Esophagus muscularis mucosa (tissue), 4 donors: ENCODE data around the gene VPS41. TPM values are rescaled to one million over a fixed set of nuclear protein-coding genes. Genes with fewer than 3 reads are reported as not detected.
A peak's percentile ranks its signal among the peaks of the same experiment; 100 is the strongest.

Experiments used
- DNase-seq: peaks from one replicate; pipeline ENCODE4 v3.0.0-alpha.2; 2017; ENCODE audit errors: extremely low spot score
- H3K27ac ChIP-seq, 4 donors: fragments of 200-600 bp; sonication (generic); replicated peaks in 1 of 4; 1 replicate in 3 of 4; 2 replicates in 1 of 4; pipeline ENCODE4 v1.5.1; 2016 to 2019; ENCODE audit warnings: mild to moderate bottlenecking in 1 of 4
- H3K27me3 ChIP-seq, 4 donors: fragments of 200-600 bp; sonication (generic); one replicate each; pipeline versions ENCODE4 v1.5.1 to v1.6.0; 2016 to 2019
- H3K36me3 ChIP-seq, 4 donors: fragments of 200-600 bp; sonication (generic); one replicate each; pipeline ENCODE4 v1.5.1; 2016 to 2019
- H3K4me1 ChIP-seq, 4 donors: fragments of 200-600 bp; sonication (generic); one replicate each; pipeline ENCODE4 v1.5.1; 2016 to 2019
- H3K4me3 ChIP-seq, 4 donors: fragments of 200-600 bp; sonication (generic); 1 replicate in 2 of 4; 2 replicates in 2 of 4; pipeline ENCODE4 v1.5.1; 2016 to 2019; ENCODE audit warnings: mild to moderate bottlenecking in 4 of 4, moderate library complexity in 1 of 4
- H3K9me3 ChIP-seq, 4 donors: fragments of 200-600 bp; sonication (generic); 1 replicate in 3 of 4; 2 replicates in 1 of 4; pipeline ENCODE4 v1.5.1; 2016 to 2019
- EP300 ChIP-seq: sonication (generic); formaldehyde crosslinking; IDR thresholded peaks from one replicate; pipeline ENCODE4 v1.6.1; 2017; ENCODE audit warnings: antibody characterized with exemption
- POLR2A ChIP-seq: fragments of 450-650 bp; IDR thresholded peaks from one replicate; pipeline ENCODE4 v1.6.1; 2017; ENCODE audit warnings: antibody characterized with exemption, moderate library complexity, mild to moderate bottlenecking, low read depth
- POLR2AphosphoS5 ChIP-seq, 2 donors: sonication (generic); formaldehyde crosslinking; IDR thresholded peaks; one replicate each; pipeline ENCODE4 v1.6.1; 2017; ENCODE audit warnings: antibody characterized with exemption in 2 of 2
- WGBS: methylation state at CpG from one replicate; pipeline ENCODE4 v1.1.5; 2018; 5-methylcytosine and 5-hydroxymethylcytosine counted together
- intact Hi-C: fragments of 100-400 bp; cut with DNase I; formaldehyde crosslinking; loops from one replicate; pipeline ENCODE4 v1.15.1; 2023
- total RNA-seq, 4 donors: library from RNA; depleted of rRNA; stranded (reverse); fragments of >200 nt; gene quantifications; one replicate each; pipeline versions ENCODE4 v1.1.0 to v1.2.1, GENCODE V29; 2016
- TF ChIP-seq, protein P1 (sequence below), 3 experiments: fragments of 200-600 bp in 2 of 3; fragments of 450-650 bp in 1 of 3; sonication (generic) in 2 of 3; IDR thresholded peaks; one replicate each; pipeline ENCODE4 v1.5.1; 2017 to 2019; ENCODE audit warnings: antibody characterized with exemption in 3 of 3, mild to moderate bottlenecking in 2 of 3, moderate library complexity in 1 of 3

The VPS41 gene
- total RNA-seq, 4 donors from 2014 or later: 32.0 to 50.3 (median 32.9) TPM

DNA sequence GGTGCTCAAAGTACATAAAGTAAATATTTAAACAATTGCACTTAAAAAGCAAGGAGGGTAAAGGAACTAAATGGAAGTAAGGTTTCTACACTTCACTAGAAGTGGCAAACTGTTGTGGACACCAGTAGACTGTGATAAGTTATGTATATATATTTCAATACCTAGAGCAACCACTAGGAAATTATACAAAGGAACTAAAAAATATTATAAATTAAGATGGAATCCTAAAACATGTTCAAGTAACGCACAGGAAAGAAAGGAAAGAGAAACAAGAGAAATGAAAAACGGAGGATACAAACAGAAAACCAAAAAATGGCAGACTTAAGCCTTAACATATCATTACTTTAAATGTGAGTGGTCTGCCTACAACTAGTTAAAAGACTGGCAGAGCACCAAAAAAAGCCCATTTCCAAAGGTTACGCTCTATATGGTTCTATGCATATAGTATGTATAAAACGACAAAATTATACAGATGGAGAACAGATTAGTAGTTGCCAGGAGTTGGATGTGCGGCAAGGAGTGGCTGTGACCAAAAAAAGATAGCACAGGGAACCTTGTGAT is 19.0 kb downstream of the VPS41 start:
- Histone ChIP-seq H3K9me3 (no peaks in the 10 kb centered on the region), H3K27me3 (no peaks in the 10 kb centered on the region), H3K27ac (no peak overlapping the region), H3K4me1 (no peaks in the 10 kb centered on the region), H3K4me3 (no peak overlapping the region), H3K36me3 (peaks cover 0 to 5% (median 2%) of the 10 kb centered on the region in 4 donors)
- intact Hi-C loops: no loop called here
- TF ChIP-seq, protein P1, sequence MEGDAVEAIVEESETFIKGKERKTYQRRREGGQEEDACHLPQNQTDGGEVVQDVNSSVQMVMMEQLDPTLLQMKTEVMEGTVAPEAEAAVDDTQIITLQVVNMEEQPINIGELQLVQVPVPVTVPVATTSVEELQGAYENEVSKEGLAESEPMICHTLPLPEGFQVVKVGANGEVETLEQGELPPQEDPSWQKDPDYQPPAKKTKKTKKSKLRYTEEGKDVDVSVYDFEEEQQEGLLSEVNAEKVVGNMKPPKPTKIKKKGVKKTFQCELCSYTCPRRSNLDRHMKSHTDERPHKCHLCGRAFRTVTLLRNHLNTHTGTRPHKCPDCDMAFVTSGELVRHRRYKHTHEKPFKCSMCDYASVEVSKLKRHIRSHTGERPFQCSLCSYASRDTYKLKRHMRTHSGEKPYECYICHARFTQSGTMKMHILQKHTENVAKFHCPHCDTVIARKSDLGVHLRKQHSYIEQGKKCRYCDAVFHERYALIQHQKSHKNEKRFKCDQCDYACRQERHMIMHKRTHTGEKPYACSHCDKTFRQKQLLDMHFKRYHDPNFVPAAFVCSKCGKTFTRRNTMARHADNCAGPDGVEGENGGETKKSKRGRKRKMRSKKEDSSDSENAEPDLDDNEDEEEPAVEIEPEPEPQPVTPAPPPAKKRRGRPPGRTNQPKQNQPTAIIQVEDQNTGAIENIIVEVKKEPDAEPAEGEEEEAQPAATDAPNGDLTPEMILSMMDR (IDR thresholded peaks at IDR 0.05): peak in 1 of 3 experiments; percentile 27
- TF ChIP-seq EP300 (no peak), POLR2AphosphoS5 (IDR thresholded peaks at IDR 0.05) (no peak), POLR2A (no peak)
- DNase-seq: no peak
- WGBS: 96% methylated on average over 5 of the region's 5 CpGs

DNA sequence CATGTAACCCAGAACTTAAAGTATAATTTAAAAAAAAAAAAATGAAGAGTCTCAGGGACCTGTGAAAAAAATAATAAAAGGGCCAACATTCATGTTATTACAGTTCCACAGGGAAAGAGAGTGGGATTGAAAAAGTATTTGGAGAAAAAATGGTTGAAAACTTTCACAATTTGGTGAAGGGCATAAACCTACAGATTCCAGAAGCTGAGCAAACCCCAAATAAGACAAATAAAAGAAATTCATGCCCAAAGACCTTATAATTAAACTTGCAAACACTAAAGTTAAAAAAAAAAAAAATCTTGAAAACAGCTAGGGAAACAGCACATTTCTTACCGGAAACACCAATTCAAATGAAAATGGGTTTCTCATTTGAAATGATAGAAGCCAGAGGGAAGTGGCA is 19.9 kb downstream of the VPS41 start:
- no peak for TF ChIP-seq POLR2AphosphoS5 (IDR thresholded peaks at IDR 0.05)
- TF ChIP-seq, protein P1 (IDR thresholded peaks at IDR 0.05): no peak
- TF ChIP-seq POLR2A: no peak
- TF ChIP-seq EP300: no peak
- Histone ChIP-seq H3K4me3 (no peak overlapping the region), H3K4me1 (no peaks in the 10 kb centered on the region), H3K9me3 (no peaks in the 10 kb centered on the region), H3K27ac (no peak overlapping the region), H3K36me3 (peaks cover 0 to 5% (median 0%) of the 10 kb centered on the region in 4 donors), H3K27me3 (no peaks in the 10 kb centered on the region)
- intact Hi-C loops: no loop called here
- 100% methylated on average over 1 of the region's 1 CpG for WGBS
- no peak for DNase-seq

DNA sequence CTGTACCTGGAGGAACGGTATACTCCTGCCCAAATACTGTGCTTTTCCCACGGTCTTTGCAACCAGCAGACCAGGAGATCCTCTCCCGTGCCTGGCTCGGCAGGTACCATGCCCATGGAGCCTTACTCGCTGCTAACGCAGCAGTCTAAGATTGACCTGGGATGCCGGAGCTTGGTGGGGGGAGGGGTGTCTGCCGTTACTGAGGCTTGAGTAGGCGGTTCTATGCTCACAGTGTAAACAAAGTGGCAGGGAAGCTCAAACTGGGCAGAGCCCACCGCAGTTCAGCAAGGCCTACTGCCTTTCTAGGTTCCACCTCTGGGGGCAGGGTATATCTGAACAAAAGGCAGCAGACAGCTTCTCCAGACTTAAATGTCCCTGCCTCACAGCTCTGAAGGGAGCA is 22.7 kb downstream of the VPS41 start:
- TF ChIP-seq EP300 (no peak), POLR2AphosphoS5 (IDR thresholded peaks at IDR 0.05) (no peak)
- TF ChIP-seq, protein P1 (IDR thresholded peaks at IDR 0.05): no peak
- WGBS: 90% methylated on average over 10 of the region's 10 CpGs
- intact Hi-C loops: no loop called here

DNA sequence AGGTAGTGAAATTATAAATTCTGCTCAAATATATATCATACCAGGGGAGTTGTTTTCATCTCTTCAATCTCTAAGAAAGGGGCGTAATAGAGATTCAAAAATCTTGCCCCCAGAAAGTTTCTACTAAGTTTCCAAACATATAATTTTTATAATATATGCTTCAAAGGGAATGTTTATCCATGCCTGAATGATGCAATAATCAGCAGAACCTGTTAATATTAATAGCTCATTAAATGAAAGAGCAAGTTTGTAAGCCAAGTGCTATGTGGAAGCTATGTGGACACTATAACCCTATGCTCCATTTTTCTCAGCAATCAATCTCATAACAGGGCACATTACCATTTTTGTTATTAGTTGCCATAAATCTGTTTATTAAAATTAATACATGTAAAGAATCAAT is 25.3 kb downstream of the VPS41 start:
- TF ChIP-seq EP300 (no peak), POLR2AphosphoS5 (IDR thresholded peaks at IDR 0.05) (no peak), POLR2A (no peak)
- TF ChIP-seq, protein P1 (IDR thresholded peaks at IDR 0.05): no peak
- Histone ChIP-seq H3K4me1 (peaks cover 0 to 10% (median 0%) of the 10 kb centered on the region in 4 donors), H3K9me3 (no peaks in the 10 kb centered on the region), H3K27me3 (no peaks in the 10 kb centered on the region), H3K36me3 (peaks cover 0 to 5% (median 0%) of the 10 kb centered on the region in 4 donors), H3K27ac (no peak overlapping the region), H3K4me3 (no peak overlapping the region)
- 100% methylated on average over 1 of the region's 1 CpG for WGBS
- DNase-seq: no peak
- intact Hi-C loops: no loop called here

More for the DNA sequence above, 22.7 kb downstream of the VPS41 start:
- no peak overlapping the region for H3K27ac ChIP-seq
- H3K9me3 ChIP-seq: no peaks in the 10 kb centered on the region
- no peak overlapping the region for H3K4me3 ChIP-seq
- peaks cover 0 to 5% (median 0%) of the 10 kb centered on the region in 4 donors for H3K36me3 ChIP-seq
- DNase-seq: no peak
- no peaks in the 10 kb centered on the region for H3K27me3 ChIP-seq
- H3K4me1 ChIP-seq: no peaks in the 10 kb centered on the region
